ENCODE measurements around the gene PLB1.

- TF ChIP-seq CTCF (IDR thresholded peaks at IDR 0.05) (no peak), POLR2A (IDR thresholded peaks at IDR 0.05) (no peak)
Observed at GRCh38 chr2:28665041-28665704, 169.3 kb downstream of the PLB1 start.

All from right lobe of liver (tissue), 4 donors.